OCI-LY3 (cell line): ENCODE results near the gene TOP3B.

ENCODE experiments used
- EZH2phosphoT487 ChIP-seq: fragments of 200-600 bp; shearing (Covaris generic); IDR thresholded peaks from 2 replicates; pipeline ENCODE4 v1.6.1; 2018; ENCODE audit warnings: antibody characterized with exemption, mixed run types, low read depth
- TF ChIP-seq, protein P1 (sequence below): fragments of 200-600, 300-600 bp; sonication (generic); IDR thresholded peaks from 2 replicates; pipeline ENCODE4 v1.5.1; 2014; ENCODE audit warnings: antibody characterized with exemption, low read length, low read depth

DNA sequence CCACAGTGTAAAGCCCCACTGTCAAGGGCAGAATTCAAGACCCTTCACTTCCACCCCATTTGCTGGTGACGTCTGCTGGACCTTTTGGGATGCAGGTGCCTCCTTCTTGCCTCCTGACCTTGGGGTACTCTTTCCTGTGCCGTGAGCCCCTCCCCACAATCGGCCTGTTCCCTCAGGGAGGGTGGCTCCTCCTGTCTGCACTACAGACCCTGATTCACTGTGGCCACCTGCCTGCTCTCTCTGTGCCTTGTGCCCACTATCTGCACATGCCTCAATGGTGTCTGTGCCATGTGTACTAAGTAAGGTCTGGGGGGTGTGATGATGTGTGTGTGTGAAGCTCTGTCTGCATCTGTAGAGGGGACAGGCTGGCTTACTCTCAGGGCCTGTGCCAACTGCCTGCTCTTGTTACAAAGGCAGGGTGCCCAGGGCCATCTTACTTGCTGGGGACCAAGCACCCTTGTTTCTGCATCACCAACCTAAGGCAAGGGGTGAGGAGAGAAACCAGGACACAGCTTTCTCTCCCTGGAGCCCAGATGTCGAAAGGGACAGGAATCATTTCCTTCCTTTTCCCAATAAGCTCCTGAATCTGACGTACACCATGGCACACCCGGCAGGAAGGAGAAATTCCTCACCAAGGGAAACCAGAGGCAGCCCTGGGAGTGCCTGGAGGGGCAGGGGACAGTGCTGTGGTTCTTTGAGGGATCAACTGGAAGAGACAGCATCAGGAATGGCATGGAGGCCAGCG, 33.6 kb downstream of the TOP3B start:
- TF ChIP-seq, protein P1, sequence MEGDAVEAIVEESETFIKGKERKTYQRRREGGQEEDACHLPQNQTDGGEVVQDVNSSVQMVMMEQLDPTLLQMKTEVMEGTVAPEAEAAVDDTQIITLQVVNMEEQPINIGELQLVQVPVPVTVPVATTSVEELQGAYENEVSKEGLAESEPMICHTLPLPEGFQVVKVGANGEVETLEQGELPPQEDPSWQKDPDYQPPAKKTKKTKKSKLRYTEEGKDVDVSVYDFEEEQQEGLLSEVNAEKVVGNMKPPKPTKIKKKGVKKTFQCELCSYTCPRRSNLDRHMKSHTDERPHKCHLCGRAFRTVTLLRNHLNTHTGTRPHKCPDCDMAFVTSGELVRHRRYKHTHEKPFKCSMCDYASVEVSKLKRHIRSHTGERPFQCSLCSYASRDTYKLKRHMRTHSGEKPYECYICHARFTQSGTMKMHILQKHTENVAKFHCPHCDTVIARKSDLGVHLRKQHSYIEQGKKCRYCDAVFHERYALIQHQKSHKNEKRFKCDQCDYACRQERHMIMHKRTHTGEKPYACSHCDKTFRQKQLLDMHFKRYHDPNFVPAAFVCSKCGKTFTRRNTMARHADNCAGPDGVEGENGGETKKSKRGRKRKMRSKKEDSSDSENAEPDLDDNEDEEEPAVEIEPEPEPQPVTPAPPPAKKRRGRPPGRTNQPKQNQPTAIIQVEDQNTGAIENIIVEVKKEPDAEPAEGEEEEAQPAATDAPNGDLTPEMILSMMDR, result no peak
- TF ChIP-seq EZH2phosphoT487, result no peak
